HG03066 (cell line): ENCODE data around the gene MRAS.
"Not testable (repeated sequence)": the region's sequence is repeated elsewhere in the genome, so short reads cannot be mapped to it uniquely, and the experiment has no call there.

Experiments used
- ATAC-seq: cut with Tn5 transposase; IDR thresholded peaks from one replicate; pipeline ENCODE4 v1.9.1; 2021; ENCODE audit warnings: low read depth; ENCODE audit not compliant: unreplicated experiment

MRAS gene

DNA sequence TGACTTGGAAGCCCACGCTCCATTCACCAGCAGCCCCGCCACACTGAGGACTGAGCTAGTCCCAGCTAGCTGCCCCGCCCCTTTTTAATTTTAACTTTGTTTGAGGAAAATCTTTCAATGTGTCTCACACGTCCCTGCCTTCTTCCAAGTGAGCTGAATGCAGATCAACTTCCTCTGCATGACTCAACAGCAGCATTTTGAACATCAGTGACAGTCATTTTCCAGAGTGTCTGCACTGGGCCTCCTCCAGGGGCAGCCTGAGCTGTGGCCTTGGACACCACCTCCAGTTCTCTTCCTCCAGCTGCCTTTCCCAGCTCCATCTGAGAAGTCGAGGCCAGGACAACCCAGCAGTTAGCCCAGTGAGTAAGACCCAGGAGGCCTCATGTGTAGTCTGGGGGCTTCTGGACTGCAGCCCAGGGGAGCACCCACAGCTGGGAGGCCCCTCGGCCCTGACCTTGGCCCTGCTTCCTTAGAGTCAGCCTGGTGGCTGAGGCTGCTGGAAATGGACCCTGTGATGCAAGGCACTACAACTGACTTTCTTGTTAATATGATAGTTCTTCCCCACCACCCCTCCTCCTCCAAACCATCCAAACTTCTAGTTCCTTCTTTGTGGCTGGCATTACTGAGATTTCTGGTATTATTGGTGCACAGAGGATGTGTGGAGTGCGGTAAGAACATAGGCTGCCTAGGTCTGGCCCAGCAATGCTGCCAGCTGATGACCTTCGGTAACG lies 64.6 kb downstream of the MRAS start:
- no peak for ATAC-seq

DNA sequence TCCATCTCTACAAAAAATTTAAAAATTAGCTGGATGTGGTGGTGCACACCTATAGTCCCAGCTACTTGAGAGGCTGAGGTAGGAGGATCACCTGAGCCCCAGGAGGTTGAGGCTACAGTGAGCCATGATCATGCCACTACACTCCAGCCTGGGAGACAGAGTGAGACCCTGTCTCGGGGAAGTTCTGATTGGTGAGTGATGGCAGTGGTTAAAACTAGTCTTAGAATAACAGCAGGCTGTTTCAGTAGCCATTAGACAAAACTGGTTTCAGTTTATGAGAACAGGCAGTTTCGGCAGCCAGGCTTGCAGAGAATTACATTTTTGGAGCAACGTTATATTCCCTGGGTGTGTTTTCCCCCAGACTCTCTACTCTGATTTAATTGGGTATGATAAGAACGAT lies 67.9 kb downstream of the MRAS start:
- not testable (repeated sequence) for ATAC-seq

DNA sequence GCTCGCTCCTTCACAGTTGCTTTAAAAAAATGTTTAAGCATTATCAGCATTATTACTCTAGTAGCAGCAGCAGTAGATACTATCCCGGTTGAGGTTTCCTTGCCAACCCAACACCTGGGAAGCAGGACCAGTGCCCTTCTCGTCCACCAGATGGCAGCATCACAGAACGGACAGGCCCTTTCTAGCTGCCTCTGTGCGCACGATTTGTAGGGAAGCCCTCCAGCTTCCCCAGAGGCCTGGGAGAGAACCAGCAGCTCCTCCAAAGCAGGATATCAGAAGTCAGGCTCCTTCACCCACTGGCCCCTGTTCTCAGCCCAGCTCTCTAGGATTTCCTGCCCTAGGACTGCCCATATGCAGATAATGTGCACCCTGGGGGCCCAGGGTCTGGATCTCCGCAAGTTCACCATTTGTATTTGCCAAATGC lies 69.2 kb downstream of the MRAS start:
- peak; percentile 80 for ATAC-seq

DNA sequence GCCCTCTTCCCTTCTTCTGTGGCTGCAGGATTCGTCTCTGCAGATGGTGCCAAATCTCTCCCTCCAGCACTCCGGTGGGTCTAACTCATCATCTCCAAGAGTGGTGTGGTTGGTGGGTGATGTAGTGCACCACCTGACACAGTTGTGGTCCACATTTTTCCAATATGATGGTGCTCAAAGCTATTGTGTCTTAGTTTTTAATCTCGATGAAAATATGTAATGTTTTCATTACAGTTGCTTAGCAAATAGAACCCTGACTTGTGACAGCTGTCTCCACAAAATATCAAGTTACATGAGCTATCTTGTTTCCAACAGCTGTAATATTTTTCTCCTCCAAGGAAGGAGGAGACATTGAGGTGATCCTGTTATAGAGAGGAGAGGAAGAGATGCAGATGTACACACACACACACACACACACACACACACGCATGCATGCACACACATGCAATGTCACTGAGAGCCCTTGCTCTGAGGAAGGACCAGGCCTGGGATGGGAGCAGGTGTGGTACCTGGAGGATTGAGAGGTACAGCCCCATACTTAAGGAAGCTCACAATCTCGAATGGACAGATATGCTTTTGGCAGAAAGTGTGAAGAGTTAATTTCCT lies 70.3 kb downstream of the MRAS start:
- no peak for ATAC-seq

DNA sequence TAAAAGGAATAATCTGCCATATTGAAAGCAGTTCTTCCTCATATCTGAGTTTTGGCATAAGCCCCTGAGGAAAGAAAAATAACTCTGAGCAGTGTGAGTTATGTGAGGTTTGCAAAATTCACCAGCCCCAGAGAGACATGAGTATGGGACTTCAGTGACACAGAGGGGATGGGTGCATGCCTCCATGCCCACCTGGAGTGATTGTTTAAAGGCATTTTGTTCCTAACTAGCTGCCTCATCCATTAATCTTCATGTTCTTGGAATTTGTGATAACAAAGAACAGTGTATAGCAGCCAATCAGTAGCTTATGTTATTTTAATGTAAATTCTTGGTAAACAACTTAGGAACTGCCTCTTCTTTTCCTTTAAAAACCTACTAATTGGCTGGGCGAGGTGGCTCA lies 74.9 kb downstream of the MRAS start:
- ATAC-seq, result no peak

DNA sequence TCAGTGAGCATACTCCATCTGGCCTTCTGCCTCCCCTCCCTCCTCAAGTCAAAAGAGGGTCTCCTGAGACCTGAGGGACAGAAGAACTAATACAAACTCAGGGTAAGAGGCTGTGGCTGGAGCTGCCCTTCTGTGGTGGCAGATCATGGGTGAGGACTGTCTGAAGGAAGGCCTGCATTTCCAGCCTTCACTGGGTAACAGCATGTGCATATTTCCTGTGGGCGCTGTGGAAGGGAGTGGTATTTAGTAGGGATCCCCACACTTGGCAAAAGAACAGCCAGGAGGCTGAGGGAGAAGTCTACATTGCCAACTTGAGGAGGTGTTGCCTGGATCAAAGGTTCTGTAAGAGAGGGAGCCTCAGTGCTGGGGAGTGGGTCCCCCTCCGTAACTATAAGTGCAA lies 75.9 kb downstream of the MRAS start:
- ATAC-seq, result no peak

DNA sequence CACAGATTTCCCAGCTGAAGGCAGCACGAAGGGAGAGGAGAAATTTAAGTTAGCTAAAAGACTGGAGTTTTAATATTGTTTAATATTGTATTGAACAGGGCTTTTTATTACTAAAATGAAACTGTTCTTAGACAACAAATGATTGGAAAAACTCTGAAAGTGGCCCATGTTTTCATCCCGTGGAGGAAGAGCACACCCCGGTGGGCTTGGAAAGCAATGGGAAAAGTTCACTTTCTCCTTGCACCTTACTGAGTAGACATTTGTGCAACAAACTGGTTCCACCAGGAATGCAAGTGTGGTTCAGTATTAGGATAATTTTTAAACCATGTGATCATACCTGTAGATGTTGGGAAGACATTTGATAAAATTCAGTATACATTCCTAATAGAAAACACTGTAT lies 77.8 kb downstream of the MRAS start:
- no peak for ATAC-seq

DNA sequence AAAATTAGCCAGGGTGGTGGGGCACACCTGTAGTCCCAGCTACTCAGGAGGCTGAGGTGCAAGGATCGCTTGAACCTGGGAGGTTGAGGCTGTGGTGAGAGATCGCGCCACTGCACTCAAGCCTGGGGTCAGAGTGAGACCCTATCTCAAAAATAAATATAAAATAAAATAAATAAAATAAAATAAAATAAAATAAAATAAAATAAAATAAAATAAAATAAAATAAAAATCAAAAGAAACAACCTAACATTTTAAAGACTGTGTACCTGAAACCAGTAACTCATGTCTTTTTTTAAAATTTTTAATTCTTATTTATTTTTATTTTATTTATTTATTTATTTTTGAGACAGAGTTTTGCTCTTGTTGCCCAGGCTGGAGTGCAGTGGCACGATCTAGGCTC lies 78.4 kb downstream of the MRAS start:
- ATAC-seq, result not testable (repeated sequence)

DNA sequence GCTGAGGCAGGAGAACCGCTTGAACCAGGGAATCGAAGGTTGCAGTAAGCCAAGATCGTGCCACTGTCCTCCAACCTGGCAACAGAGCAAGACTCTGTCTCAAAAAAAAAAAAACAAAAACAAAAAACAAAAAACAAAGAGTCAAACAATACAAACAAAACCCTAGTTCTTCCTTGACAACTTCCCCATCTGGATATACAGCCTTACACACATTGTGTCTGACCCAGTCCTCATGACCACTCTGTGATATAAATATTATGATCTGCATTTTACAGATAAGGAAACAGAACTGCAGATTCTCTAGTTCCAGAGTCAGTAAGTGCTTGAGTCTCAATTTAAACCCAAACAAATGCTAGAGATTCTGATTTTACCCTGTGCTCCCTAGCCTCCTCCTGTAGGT lies 81.3 kb downstream of the MRAS start:
- ATAC-seq, result no peak

DNA sequence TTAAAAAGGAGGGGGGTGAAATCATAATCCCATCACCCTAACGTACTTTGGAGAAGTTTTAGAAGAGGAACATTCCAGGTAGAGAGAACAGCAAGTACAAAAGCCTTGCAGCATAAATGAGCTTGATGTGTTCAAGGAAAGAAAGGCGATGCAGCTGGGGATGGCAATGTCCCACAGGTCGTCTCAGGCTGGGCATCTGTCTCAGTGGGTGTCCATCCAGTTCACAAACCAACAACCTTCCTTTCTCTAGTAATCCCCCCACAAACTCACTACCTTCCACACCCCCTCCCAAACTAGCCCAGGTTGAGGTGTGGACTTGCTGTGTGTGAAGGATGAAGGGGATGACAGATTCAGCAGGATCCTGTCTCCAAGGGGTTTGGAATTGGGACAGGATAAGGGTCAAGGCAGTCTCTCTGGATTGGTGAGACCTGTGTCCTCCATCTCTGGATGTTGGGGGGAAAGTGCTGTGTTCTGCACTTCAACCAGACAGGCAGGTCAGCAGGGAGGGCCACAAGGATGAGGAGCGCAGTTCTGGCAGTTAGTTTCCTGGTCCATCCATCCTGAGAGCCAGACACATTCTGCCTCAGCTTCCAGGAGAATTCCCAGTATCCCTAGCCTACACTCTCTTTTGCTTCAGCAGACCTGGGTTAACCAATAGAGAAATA lies 84.3 kb downstream of the MRAS start:
- no peak for ATAC-seq

DNA sequence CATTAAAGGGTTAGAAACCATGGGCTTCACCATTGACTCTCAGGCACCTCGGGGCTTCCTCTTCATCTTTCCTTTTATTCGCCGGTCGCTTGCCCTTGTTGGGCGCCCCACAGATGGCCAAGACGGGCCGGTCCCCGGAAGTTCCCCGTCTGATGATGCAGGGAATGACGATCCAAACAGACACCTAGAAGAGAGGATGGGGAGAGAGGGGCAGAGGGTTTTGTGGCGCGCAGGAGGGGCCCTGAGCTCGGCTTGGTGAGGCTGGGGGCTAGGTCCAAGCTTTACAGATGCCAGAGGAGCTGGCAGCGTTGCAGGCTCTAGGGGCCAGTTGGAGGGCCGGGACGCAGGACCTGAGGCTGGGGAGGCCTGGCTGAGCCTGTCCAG lies 85.5 kb downstream of the MRAS start:
- no peak for ATAC-seq

DNA sequence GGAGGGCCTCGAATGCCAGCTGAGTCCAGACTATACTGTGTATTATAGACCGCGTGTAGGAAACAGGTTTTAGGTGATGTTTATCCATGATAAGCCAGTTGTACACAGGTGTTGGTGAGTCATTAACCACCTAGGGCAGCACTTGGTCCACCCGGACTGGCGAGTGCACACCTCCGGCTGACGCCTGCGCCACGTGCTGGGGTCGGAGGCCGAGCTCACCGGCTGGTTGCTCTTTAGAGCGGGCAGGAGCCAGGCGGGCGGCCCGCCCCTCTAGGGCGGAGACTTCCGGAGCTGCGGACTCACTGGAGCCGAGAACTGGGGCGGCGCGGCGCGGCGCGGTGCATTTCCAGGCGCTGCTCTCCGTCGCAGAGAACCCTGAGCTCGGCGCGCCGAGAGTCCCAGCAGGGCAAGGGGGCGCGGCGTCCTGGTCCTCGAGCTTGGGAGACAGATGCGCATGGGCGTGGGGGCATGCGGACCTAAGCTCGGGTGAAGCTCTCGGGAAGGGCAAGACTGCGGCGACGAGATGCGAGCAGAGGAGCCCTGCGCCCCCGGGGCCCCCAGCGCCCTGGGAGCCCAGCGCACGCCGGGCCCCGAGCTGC lies 86.0 kb downstream of the MRAS start, which contains the start of gene ESYT3:
ESYT3 (plus strand) TSS at position 341 of the 599 bp plus-strand sequence; CDS start at position 524, 183 bp downstream.
- no peak for ATAC-seq

DNA sequence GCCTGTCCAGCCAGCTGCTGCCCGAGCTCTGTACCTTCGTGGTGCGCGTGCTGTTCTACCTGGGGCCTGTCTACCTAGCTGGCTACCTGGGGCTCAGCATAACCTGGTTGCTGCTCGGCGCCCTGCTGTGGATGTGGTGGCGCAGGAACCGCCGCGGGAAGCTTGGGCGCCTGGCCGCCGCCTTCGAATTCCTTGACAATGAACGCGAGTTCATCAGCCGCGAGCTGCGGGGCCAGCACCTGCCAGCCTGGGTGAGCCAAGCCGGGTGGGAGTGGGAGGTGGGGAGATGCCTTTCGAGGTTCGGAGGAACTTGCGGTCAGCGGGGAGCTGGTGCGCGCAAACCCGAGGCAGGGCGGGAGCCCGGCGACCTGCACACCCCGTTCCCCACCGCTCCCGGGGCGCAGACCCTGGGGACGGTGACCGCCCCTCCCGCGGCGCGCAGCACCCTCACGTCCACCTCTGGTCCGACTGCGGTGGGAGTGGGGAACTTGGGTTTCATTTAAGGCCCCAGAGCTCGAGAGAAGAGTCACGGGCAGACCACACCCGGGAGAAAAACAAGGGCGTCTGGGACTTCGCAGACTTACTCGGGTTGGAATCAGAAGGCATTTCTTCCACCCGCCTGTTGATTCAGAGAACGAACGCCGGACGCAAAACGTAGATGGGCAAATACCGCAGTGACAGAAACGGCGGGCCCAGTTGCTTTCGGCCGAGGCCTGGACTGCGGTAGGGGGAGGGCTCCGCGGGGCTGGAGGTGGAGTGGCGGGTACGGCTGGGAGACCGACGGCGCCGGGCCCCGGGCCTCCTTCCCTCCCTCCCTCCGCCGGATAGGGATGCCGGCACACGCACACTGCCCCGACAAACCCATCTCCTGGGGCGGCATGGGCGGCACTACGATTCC lies 86.7 kb downstream of the MRAS start:
- ATAC-seq, result no peak

DNA sequence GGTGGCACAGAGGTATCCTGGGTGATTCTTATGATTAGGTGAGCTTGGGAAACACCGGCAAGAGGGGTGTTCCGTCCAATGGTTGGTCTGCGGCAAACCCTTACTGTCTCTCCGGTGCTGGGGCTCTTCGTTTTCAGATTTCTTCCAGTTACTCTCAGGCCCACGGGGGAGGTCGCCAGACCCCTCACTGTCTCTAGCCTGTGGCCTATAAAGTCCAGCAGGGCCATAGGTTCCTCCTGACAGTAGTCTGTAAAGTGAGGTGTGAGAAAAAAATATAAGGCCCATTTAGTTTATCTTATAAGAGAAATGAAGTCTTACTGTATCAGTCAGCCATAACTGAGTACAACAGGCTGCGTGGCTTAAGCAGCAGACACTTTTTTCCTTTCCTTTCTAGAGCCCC lies 87.5 kb downstream of the MRAS start:
- no peak for ATAC-seq

DNA sequence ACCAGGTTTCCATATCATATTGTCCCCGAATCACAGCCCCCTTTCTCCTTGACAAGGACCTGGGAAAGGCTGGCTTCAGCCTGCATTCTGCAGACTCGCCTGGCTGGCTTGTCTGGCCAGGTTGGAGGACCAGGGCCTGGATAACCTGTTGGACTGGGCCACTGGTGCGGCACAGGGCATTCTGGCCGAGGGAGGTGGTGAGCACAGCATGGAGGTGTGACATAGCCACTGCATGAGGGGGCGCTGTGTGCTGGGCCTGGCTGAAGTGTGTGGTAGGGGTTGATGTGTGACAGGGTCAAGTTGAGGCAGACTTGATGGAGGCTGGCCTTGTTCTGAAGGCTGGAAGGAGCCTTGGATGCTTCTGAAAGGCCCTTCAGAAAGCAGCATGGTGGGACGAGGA lies 88.9 kb downstream of the MRAS start:
- no peak for ATAC-seq

DNA sequence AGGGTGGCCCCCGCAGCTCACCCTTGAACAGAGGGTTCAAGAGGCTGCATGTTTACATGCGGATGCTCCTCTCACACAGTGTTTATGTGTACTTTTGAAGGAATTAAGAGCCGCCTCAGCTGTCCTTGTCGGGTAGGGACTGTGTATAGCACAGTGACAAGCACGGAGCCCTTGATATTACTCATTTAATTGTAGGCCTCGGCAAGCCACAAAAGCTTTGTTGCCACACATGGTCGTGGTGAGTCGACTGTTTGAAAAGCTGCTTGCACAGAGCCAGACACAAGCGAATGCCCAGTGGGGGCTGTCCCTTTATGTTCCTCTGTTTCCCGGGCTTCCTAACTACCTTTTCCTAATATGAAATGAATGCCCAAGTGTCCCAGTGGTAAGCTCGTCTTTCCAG lies 90.5 kb downstream of the MRAS start:
- ATAC-seq, result no peak

DNA sequence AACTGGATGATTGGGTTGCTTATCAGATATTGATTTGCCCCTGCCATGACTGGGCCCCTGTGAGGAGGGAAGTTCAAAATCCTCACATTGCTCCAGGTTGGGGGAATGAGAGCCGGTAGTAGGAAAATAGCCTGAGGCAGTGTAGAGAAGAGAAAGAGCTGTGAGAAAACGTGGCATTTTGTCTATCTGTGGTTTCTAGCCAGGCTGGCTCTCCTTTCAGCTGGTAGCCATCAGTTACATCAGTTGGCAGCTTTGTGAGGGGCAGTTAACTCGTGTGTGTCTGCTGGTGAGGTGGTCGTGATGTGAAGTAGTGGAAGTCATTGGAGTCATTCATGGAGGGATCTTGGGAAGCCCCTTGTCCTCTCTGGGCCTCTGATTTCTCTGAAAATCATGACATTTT lies 91.3 kb downstream of the MRAS start:
- ATAC-seq, result no peak

DNA sequence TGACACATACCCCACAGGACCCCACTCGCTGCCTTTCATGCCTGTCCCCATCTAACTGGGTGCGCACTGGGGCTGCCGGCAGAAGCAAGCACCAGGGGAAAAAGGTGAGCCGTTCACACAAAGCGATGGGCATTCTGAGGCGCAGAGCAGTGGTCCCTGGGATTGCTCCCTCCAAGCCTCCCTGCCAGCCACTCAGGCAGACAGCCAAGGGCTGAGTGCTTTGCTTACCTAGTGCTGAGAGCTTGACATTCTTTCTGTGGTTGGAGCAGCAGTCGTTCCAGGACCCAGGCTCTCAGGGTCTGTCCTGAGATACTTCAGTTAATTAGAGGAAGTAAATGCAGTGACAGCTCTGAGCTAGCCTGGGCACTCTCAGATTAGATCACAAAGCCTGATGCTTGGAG lies 91.7 kb downstream of the MRAS start:
- ATAC-seq, result no peak

DNA sequence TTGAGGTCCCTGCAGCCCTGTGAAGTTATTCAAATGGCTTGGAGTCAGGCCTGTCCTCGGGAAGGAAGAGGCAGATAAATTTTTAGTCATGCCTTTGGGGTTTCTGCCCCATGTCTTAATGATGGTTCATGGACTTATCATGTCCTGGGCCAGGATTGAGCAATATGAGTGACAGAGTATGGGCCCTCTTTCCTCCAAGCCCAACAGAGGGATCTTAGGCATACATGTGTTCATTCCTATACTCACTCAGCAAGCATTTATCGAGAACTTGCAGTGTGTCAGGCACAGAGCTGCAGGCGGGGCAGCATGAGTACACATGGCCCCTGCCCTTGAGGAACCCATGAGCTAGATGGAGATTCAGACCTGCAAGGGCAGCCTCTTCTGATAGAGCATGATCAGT lies 92.2 kb downstream of the MRAS start:
- ATAC-seq, result no peak

DNA sequence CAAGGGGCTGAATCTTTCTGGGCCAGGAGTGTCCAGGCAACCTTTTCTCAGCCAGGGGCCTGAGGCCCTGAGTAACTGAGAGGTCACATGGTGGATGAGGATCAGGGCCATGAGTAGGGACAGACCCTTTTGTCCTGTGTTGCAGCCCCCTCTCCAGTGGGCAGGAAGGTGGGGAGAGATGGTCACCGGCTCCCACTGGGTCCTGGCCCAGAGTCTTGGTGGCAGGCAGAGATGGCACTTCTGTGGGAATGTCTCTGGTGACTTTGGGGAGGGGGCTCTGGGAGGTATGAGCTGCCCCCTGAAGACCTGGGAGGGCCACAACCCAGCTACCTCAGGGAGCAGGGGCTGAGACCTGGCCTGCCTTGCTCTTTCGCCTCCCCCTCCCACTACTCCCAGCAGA lies 92.9 kb downstream of the MRAS start:
- ATAC-seq, result no peak

DNA sequence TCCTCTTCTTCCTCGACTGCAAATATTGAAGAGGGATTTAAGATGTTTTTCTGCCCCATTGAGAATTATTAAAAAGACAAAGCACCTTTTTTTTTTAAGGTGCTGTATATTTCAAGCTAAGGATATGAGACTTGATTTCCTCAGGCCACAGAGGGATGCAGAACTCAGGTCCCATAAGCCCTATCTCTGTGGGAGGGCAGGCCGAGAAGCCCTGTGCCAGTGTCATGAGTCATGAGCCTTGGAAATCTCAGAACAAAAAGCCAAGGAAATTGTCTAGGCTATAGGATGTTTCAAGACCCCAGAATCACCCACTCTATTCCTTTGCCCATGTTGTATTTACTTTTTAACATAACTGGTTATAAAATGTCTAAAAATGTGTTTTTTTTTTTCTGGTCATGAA lies 93.4 kb downstream of the MRAS start:
- no peak for ATAC-seq
